ENCODE data around the gene TCP11. TPM values are rescaled to one million over a fixed set of nuclear protein-coding genes. Genes with fewer than 3 reads are reported as not detected.

The TCP11 gene
- total and polyA plus RNA-seq, 4 donors: 0.05 to 0.19 TPM; not detected in 2

DNA sequence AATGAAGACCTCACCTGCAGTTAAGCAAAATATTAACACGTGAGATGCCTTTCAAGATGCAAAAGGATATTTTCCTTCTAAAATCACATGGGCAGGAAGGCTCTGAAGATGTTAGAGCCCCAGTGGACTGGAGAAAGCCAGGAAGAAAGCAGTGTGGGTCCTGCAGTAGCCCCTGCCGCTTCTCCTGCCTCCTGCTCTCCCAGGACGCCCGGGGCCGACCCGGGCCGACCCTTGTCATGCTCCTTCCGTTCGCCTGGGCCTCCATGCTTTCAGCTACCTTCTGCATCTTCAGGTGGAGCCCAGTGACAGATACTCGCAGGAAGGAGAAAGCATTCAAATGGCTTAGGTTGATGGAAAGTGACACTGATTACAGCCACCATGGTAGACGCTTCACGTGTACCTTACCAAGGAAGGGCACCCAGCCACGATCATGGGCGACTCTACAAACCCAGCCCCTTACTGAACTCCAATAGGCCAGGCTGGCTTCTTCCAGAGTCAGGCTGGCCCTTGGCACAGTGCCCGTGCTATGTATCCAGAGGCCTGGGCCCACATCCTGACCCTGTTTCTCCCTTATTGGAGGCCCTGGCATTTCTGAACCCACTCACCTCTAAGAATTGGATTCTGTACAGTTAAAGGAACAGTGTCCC, 69.0 kb downstream of the TCP11 start:
- Histone ChIP-seq H3K27me3 (ENCODE audit: control insufficient read depth in 4 of 4, insufficient read depth in 4 of 4, low read length in 3 of 4) (no peaks in the 10 kb centered on the region), H3K27ac (ENCODE audit: low read depth in 1 of 2, low read length in 2 of 2) (no peak overlapping the region), H3K9ac (ENCODE audit: low read depth in 1 of 2, low read length in 2 of 2) (no peak overlapping the region), H3K36me3 (ENCODE audit: control insufficient read depth in 4 of 4, insufficient read depth in 3 of 4, low read depth in 1 of 4, low read length in 3 of 4) (peaks cover 0 to 30% (median 3%) of the 10 kb centered on the region in 4 donors), H3K4me1 (ENCODE audit: control insufficient read depth in 4 of 4, insufficient read depth in 4 of 4, low read length in 3 of 4) (no peaks in the 10 kb centered on the region), H3K9me3 (ENCODE audit: control insufficient read depth in 4 of 4, low read length in 3 of 4) (no peaks in the 10 kb centered on the region), H3K4me3 (ENCODE audit: low read depth in 1 of 3, low read length in 3 of 3) (no peak overlapping the region)
- TF ChIP-seq NR2F2 (IDR thresholded peaks at IDR 0.05) (no peak), RAD21 (IDR thresholded peaks at IDR 0.05) (no peak)
- TF ChIP-seq, protein P1, sequence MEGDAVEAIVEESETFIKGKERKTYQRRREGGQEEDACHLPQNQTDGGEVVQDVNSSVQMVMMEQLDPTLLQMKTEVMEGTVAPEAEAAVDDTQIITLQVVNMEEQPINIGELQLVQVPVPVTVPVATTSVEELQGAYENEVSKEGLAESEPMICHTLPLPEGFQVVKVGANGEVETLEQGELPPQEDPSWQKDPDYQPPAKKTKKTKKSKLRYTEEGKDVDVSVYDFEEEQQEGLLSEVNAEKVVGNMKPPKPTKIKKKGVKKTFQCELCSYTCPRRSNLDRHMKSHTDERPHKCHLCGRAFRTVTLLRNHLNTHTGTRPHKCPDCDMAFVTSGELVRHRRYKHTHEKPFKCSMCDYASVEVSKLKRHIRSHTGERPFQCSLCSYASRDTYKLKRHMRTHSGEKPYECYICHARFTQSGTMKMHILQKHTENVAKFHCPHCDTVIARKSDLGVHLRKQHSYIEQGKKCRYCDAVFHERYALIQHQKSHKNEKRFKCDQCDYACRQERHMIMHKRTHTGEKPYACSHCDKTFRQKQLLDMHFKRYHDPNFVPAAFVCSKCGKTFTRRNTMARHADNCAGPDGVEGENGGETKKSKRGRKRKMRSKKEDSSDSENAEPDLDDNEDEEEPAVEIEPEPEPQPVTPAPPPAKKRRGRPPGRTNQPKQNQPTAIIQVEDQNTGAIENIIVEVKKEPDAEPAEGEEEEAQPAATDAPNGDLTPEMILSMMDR (IDR thresholded peaks at IDR 0.05; ENCODE audit: low read depth, low read length, missing input control): no peak
- WGBS: 72% methylated on average over 15 of the region's 15 CpGs
- no peak for DNase-seq (ENCODE audit: low spot score)

DNA sequence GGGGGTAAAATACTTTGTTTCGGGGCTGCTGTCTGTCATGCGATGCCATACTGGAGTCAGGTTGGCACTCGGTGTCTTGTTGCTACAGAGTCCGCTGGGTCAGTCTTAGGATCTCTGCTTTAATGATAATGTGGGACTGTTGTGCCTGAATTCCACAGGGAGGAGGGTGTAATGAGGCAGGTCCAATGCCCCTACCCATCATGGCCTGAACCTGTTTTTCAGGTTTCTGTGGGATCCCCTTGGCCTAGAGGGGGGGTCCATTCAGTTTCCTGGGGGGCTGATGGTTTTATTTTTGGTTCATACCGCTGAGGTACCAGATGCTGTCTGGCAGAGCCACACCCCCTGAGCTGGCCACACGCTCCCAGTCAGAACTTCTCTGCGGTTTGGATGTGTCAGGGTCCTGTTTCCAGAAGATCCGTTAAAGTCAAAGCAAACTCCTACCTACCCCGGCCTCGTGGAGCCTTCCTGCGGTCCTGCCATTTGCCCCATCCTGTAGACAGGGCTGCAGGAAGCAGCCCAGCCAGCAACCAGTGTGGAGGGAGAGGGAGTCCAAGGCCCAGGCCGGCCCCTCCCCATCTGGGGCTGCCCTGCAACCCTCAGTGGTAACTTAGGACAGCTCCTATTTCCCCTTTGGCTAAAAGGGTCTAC, 69.7 kb downstream of the TCP11 start:
- Histone ChIP-seq H3K27ac (ENCODE audit: low read depth in 1 of 2, low read length in 2 of 2) (no peak overlapping the region), H3K27me3 (ENCODE audit: control insufficient read depth in 4 of 4, insufficient read depth in 4 of 4, low read length in 3 of 4) (no peaks in the 10 kb centered on the region), H3K9me3 (ENCODE audit: control insufficient read depth in 4 of 4, low read length in 3 of 4) (no peaks in the 10 kb centered on the region), H3K4me3 (ENCODE audit: low read depth in 1 of 3, low read length in 3 of 3) (no peak overlapping the region), H3K4me1 (ENCODE audit: control insufficient read depth in 4 of 4, insufficient read depth in 4 of 4, low read length in 3 of 4) (no peaks in the 10 kb centered on the region), H3K9ac (ENCODE audit: low read depth in 1 of 2, low read length in 2 of 2) (no peak overlapping the region), H3K36me3 (ENCODE audit: control insufficient read depth in 4 of 4, insufficient read depth in 3 of 4, low read depth in 1 of 4, low read length in 3 of 4) (peaks cover 0 to 33% (median 5%) of the 10 kb centered on the region in 4 donors)
- DNase-seq (ENCODE audit: low spot score): no peak
- TF ChIP-seq RAD21 (IDR thresholded peaks at IDR 0.05) (no peak), ZBTB33 (IDR thresholded peaks at IDR 0.05) (no peak), NR2F2 (IDR thresholded peaks at IDR 0.05) (no peak), JUND (IDR thresholded peaks at IDR 0.05) (no peak), FOXA2 (IDR thresholded peaks at IDR 0.05) (no peak), EGR1 (IDR thresholded peaks at IDR 0.05; ENCODE audit: low read depth in 2 of 2) (no peak), FOXA1 (IDR thresholded peaks at IDR 0.05) (no peak), YY1 (IDR thresholded peaks at IDR 0.05) (no peak), RXRA (IDR thresholded peaks at IDR 0.05) (no peak), SP1 (IDR thresholded peaks at IDR 0.05) (no peak)
- TF ChIP-seq, protein P1 (IDR thresholded peaks at IDR 0.05; ENCODE audit: low read depth, low read length, missing input control): no peak
- TF ChIP-seq, protein P2, sequence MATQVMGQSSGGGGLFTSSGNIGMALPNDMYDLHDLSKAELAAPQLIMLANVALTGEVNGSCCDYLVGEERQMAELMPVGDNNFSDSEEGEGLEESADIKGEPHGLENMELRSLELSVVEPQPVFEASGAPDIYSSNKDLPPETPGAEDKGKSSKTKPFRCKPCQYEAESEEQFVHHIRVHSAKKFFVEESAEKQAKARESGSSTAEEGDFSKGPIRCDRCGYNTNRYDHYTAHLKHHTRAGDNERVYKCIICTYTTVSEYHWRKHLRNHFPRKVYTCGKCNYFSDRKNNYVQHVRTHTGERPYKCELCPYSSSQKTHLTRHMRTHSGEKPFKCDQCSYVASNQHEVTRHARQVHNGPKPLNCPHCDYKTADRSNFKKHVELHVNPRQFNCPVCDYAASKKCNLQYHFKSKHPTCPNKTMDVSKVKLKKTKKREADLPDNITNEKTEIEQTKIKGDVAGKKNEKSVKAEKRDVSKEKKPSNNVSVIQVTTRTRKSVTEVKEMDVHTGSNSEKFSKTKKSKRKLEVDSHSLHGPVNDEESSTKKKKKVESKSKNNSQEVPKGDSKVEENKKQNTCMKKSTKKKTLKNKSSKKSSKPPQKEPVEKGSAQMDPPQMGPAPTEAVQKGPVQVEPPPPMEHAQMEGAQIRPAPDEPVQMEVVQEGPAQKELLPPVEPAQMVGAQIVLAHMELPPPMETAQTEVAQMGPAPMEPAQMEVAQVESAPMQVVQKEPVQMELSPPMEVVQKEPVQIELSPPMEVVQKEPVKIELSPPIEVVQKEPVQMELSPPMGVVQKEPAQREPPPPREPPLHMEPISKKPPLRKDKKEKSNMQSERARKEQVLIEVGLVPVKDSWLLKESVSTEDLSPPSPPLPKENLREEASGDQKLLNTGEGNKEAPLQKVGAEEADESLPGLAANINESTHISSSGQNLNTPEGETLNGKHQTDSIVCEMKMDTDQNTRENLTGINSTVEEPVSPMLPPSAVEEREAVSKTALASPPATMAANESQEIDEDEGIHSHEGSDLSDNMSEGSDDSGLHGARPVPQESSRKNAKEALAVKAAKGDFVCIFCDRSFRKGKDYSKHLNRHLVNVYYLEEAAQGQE (IDR thresholded peaks at IDR 0.05): no peak
- WGBS: 88% methylated on average over 12 of the region's 12 CpGs
